ENCODE measurements around the gene ATP13A3.
"Not testable (repeated sequence)": the region's sequence is repeated elsewhere in the genome, so short reads cannot be mapped to it uniquely, and the experiment has no call there.

Gene ATP13A3

DNA sequence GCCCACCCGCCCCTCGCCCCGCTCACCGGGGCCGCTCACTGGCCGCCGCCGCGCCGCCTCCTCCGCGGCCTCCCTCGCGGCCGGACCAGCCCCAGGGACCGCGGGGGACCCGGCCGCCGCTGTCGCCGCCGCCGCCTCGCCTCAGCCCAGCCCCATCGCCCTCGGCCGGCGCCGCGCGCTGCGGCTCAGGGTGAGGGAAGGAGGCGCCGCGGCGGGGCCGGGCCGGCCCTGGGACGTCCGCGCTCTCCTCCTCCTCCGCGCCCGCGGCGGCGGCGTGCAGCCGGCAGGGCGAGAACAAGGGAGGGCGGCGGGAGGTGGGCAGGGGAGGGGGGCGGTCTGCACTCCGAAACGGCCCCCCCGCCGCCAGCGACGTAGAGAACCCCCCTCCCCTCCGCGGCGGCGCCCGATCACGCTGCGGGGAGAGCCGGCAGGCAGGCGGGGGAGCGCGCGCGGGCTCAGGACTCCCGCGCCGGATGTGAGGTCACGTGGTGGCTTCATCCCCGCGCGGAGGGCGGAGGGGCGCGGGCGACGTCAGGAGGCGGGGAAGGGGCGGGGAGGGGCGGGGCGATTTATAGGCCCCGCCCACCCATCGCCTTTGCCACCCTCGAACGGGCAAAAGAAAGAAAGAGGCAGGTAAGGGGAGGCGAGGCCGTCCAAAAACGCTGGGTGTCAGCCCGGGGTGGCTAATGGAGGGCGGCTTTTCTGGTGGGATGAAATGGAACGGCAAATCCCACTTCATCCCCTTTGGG lies at the start of gene ATP13A3:
ATP13A3 (minus strand) TSS at position 463 of the 749 bp plus-strand sequence. CDS start 24,812 bp downstream, outside the sequence.
- DNase-seq (ENCODE audit: low read depth in 2 of 2): peak; percentile 77

- not testable (repeated sequence) for DNase-seq (ENCODE audit: low read depth in 2 of 2)
Measured at GRCh38 chr3:194535199-194535598, 48.4 kb upstream of the ATP13A3 start.

GRCh38 chr3:194534243-194534642 lies 47.4 kb upstream of the ATP13A3 start:
- no peak for DNase-seq (ENCODE audit: low read depth in 2 of 2)

GRCh38 chr3:194532591-194532990 lies 45.8 kb upstream of the ATP13A3 start:
- DNase-seq (ENCODE audit: low read depth in 2 of 2): no peak

- no peak for DNase-seq (ENCODE audit: low read depth in 2 of 2)
Measured at GRCh38 chr3:194527726-194528125, 40.9 kb upstream of the ATP13A3 start.

DNA sequence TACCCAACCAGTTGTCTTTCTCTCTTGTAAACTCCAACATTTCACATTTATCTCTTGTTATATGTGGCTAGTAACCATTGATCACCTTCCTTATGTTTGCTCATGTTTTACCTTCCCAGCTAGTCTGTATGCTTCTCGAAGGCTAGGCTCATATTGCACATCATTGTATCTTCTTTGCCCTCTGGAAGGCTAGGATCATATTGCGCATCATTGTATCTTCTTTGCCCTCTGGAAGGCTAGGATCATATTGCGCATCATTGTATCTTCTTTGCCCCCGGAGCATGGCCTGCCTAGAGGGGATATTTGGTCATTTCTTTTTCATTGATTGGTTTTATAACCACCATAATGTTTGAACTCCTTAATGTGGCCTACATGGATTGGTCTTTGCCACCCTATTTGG lies 39.4 kb upstream of the ATP13A3 start:
- no peak for DNase-seq (ENCODE audit: low read depth in 2 of 2)

DNA sequence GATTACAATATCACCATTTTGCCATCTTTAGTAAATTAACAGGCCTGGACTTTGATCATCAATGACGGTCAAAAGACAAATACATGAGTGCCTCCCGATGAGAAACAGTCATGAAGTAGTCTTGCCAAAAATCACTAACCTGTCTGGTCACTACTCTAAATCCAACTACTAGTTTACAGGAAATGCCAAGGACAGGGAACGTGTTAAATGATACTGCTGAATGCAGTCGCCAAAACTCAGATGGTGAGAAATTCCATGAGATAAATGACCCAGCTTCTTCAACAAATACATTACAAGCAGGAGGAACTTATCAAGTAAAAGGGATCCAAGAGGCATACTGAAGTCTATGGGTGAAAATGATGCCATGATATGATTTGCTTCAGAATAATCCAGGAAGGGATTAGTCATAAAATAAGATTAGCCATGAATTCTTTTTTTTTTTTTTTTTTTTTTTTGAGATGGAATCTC lies 35.8 kb upstream of the ATP13A3 start:
- DNase-seq (ENCODE audit: low read depth in 2 of 2): no peak

GRCh38 chr3:194521510-194522260 lies 34.9 kb upstream of the ATP13A3 start:
- DNase-seq (ENCODE audit: low read depth in 2 of 2): no peak

DNA sequence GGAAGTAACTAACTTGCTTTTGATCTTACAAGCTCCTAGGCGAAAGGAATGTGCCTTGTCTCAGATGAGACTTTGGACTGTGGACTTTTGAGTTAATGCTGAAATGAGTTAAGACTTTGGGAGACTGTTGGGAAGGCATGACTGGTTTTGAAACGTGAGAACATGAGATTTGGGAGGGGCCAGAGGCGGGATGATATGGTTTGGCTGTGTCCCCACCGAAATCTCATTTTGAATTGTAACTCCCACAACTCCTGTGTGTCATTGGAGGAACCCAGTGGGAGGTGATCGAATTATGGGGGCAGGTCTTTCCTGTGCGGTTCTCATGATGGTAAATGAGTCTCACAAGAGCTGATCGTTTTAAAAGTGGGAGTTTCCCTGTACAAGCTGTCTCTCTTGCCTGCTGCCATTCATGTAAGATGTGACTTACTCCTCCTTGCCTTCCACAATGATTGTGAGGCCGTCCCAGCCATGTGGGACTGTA lies 33.9 kb upstream of the ATP13A3 start:
- peak; percentile 64 to 81 for DNase-seq (ENCODE audit: low read depth in 2 of 2)

- DNase-seq (ENCODE audit: low read depth in 2 of 2): not testable (repeated sequence)
Measured at GRCh38 chr3:194520201-194520600, 33.4 kb upstream of the ATP13A3 start.

- DNase-seq (ENCODE audit: low read depth in 2 of 2): no peak
Measured at GRCh38 chr3:194518652-194519051, 31.9 kb upstream of the ATP13A3 start.

- DNase-seq (ENCODE audit: low read depth in 2 of 2): no peak
Measured at GRCh38 chr3:194517333-194517732, 30.5 kb upstream of the ATP13A3 start.

DNA sequence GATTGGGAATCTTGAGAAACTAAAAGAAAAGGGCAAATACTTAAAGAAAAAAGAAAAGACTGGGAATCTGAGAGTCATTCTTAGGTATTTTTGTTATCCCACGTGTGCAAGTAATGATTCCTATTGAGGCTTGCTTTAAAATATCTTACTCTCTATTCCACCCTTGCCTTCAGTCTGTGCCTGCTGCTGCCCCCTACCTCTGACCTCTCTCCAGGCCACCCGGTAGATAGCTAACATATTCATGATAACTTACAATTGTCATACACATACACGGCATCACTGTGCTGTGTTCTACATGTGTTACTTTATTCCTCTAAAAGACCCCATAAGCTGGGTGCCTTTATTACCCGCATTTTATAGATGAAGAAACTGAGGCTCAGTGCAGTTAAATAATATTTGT lies 27.8 kb upstream of the ATP13A3 start:
- no peak for DNase-seq (ENCODE audit: low read depth in 2 of 2)

DNA sequence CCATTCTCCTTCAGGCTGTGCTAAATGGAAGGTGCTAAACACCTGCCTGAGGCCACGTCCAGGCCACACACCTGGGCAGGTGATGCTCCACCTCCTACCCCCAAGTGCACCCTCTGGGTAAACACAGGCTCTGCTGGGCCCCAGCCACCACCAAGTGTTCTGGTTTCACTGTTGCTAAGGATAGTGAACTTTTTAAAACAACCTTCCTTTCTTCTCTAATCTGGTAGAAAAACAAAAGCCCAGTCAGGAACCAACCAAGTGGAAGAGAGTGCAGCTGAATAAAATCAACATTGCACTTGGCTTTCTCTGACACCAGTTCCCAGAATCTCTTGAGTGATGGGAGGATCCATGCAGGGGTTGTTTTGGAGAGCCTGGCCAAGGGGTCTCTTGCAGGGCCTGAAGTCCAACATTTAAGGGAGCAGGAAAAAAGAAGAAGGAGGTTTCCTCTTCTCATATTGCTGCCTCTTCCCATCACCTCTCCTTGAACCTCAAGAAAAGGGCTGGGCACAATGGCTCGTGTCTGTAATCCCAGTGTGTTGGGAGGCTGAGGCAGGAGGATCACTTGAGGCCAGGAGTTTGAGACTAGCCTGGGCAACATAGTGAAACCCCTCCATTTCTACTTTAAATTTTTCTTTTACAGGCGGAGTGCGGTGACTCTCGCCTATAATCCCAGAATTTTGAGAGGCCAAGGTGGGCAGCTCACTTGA lies 26.2 kb upstream of the ATP13A3 start:
- DNase-seq (ENCODE audit: low read depth in 2 of 2): no peak

DNA sequence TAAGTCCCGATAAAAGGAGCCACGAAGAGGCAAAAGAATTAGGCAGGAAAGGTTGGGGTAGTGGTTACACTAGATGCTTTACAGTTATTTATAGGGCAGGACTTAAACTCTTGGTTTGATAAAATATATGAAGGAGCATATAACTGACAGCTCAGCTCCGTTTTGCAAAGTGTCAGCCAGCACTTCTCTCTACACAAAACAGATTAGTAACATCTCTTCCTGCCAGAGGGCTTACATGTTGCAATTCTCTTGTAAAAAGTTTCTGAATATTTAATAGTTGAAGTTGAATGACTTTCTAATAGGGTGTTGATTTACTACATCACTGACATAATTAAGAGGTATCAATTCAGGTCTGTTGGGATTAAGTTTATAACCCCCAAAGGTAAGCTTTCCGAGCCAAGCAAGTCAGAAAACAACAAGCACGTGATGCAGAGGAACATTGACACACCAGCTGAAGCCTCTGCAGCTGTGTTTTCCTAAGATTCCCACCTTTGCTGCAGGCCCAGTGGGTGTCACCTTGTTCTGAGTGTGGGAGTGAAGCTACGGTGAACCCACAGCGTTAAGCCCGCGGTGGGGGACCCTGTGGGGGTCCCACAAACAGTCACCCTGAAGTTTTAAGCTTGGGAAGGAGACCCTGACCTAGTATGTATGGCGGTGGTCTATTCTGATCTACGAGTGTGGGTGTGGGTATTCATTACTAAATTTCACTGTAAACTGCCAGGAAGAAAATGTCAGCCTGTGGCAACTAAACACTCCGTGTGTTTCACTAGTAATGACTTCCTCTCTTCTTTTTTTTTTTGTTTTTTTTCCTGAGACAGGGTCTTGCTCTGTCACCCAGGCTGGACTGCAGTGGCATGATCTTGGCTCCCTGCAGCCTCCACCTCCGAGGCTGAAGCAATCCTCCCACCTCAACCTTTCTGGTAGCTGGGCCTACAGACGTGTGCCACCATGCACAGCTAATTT lies 22.0 kb upstream of the ATP13A3 start:
- no peak for DNase-seq (ENCODE audit: low read depth in 2 of 2)

DNA sequence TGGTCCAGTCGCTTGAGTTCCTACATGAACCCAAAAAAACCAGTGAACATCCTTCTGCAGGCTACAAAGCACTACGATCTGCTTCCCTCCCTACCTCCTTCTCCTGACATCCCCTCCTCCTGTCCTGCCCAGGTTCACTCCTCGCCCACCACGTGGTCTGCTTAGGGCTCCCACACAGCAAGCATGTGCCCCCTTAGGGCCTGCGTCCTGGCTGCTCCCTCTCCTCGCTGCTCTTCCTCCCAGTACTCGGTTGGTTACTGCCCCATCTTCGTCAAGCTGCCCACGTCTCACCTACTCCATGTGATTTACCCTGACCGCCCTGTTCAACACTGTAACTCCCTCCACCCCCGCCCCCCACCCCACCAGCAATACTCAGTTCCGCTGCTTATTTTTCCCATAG lies 20.8 kb upstream of the ATP13A3 start:
- DNase-seq (ENCODE audit: low read depth in 2 of 2): no peak

GRCh38 chr3:194505791-194506415 lies 19.1 kb upstream of the ATP13A3 start:
- no peak for DNase-seq (ENCODE audit: low read depth in 2 of 2)

DNA sequence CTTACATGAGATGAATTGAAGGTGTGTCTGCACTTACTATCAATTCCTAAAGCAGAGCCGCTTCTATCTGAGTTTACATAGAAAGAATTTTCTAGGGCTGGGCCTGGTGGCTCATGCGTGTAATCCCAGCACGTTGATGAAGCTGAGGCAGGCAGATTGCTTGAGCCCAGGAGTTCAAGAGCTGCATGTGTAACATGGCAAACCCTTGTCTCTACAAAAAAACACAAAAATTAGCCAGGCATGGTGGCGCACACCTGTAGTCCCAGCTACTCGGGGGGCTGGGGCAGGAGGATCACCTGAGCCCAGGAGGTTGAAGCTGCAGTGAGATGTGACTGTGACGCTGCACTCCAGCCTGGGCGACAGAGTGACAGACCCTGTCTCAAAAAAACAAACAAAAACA lies 18.1 kb upstream of the ATP13A3 start:
- no peak for DNase-seq (ENCODE audit: low read depth in 2 of 2)

DNA sequence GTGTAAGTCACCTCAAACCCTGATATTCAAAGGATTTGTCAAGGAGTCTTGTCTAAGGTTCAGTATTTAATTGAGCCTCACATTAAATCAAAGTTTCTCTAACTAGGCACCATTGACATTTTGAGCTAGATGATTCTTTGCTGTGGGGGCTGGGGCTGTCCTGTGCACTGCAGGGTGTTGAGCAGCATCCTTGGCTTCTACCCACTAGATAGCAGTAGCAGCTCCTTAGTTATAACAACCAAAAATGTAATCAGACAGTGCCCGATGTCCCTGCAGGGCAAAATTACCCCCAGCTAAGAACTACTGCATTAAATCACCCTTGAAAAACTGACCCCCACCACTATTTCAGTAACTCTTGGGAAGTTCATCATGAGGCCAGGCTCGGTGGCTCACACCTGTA lies 17.3 kb upstream of the ATP13A3 start:
- no peak for DNase-seq (ENCODE audit: low read depth in 2 of 2)

DNA sequence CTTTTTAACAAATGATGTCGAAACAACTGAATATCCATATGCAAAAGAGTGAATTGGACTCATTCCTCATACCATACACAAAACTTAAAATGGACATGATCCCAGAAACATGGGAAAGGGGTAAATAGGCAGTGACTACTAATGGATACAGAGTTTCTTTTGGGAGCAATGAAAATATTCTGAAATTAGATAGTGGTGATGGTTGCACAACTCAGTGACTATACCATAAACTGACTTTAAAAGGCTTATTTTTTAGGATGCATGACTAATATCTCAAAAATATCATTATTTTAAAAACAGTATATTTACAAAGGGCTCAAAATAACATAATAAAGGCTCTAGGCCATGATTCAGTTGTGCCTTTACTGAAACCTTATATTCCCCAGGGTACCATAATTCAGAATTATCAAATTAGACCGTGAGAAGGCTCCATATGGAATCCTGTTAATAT lies 16.3 kb upstream of the ATP13A3 start:
- DNase-seq (ENCODE audit: low read depth in 2 of 2): no peak

GRCh38 chr3:194500198-194500597 lies 13.4 kb upstream of the ATP13A3 start:
- DNase-seq (ENCODE audit: low read depth in 2 of 2): no peak

Data from stimulated activated CD4-positive, alpha-beta T cell treated with anti-CD3 and anti-CD28 coated beads, Interleukin-12 subunit alpha, Interleukin-12 subunit beta, amount 100 ng/mL, for 24 hours (primary cell).